B cell (primary cell): ENCODE results near the gene SH3GLB2.

Experiments used
- EZH2 ChIP-seq: IDR thresholded peaks from 2 replicates; pipeline ENCODE4 v1.6.1; 2012; ENCODE audit warnings: borderline replicate concordance, low read depth, mild to moderate bottlenecking, moderate library complexity, low read length; ENCODE audit not compliant: insufficient read depth, poor library complexity, severe bottlenecking
- TF ChIP-seq, protein P1 (sequence below): fragments of 200-600 bp; IDR thresholded peaks from one replicate; pipeline ENCODE4 v1.8.0; 2022; ENCODE audit warnings: antibody characterized with exemption, mild to moderate bottlenecking

DNA sequence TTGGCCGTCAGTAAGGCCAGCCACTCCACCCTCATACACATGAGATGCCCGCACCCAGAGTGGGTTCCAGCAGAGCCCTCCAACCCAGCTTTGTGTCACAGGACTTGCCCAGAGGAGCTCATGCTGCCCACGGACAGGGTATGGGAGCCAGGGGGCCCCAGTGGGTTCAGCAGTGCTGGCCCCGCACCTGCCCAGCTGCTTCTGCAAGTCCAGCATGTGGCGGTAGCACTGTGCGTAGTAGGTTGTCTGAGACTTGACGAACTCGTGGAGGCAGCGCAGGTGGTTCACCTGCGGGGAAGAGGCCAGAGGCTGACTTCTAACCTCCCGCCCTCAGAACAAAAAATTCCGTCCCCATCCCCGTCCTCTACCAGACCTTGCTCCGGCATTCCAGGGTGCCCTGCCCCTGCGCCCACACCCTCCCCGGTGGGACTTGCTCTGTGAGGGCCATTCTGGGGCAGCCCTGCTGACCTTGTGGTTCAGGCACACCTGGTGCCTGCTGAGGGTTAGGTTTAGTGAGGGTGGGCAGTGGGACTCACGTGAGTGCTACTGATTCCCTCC lies 18.5 kb downstream of the SH3GLB2 start:
- TF ChIP-seq, protein P1, sequence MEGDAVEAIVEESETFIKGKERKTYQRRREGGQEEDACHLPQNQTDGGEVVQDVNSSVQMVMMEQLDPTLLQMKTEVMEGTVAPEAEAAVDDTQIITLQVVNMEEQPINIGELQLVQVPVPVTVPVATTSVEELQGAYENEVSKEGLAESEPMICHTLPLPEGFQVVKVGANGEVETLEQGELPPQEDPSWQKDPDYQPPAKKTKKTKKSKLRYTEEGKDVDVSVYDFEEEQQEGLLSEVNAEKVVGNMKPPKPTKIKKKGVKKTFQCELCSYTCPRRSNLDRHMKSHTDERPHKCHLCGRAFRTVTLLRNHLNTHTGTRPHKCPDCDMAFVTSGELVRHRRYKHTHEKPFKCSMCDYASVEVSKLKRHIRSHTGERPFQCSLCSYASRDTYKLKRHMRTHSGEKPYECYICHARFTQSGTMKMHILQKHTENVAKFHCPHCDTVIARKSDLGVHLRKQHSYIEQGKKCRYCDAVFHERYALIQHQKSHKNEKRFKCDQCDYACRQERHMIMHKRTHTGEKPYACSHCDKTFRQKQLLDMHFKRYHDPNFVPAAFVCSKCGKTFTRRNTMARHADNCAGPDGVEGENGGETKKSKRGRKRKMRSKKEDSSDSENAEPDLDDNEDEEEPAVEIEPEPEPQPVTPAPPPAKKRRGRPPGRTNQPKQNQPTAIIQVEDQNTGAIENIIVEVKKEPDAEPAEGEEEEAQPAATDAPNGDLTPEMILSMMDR: no peak
- TF ChIP-seq EZH2: no peak
